OCI-LY1 (cell line): Measurements from ENCODE around the gene CAMTA1.

Experiments
- H2AFZ ChIP-seq: fragments of 200-600 bp; sonication (generic), shearing (Covaris generic); 2 replicates; pipeline ENCODE4 v1.6.0; 2014; ENCODE audit warnings: antibody characterized with exemption, mild to moderate bottlenecking, low read length
- H3F3A ChIP-seq: fragments of 200-600 bp; sonication (generic), shearing (Covaris generic); 2 replicates; pipeline ENCODE4 v1.6.0; 2014; ENCODE audit warnings: mild to moderate bottlenecking, antibody characterized with exemption, low read length, moderate library complexity; ENCODE audit not compliant: insufficient read depth
- H3K27ac ChIP-seq: fragments of 200-600 bp; sonication (generic); 2 replicates; pipeline ENCODE4 v1.5.1; 2014; ENCODE audit warnings: low read length, mixed run types, mild to moderate bottlenecking, low read depth; ENCODE audit not compliant: poor library complexity, severe bottlenecking
- H3K27me3 ChIP-seq: fragments of 200-600 bp; sonication (generic); 2 replicates; pipeline ENCODE4 v1.6.0; 2014; ENCODE audit warnings: antibody characterized with exemption, mild to moderate bottlenecking, low read length, moderate library complexity; ENCODE audit not compliant: insufficient read depth
- H3K36me3 ChIP-seq: fragments of 200-600 bp; sonication (generic); 2 replicates; pipeline ENCODE4 v1.6.1; 2014; ENCODE audit warnings: mild to moderate bottlenecking, antibody characterized with exemption, low read length, moderate library complexity, mixed read lengths; ENCODE audit not compliant: insufficient read depth
- H3K4me1 ChIP-seq: fragments of 200-600 bp; sonication (generic); 2 replicates; pipeline ENCODE4 v1.5.1; 2014; ENCODE audit warnings: mild to moderate bottlenecking, low read length, moderate library complexity; ENCODE audit not compliant: insufficient read depth, severe bottlenecking
- H3K4me2 ChIP-seq: fragments of 200-600 bp; sonication (generic), shearing (Covaris generic); 2 replicates; pipeline ENCODE4 v1.6.1; 2014; ENCODE audit warnings: low read length
- H3K4me3 ChIP-seq: fragments of 200-600 bp; sonication (generic); 2 replicates; pipeline ENCODE4 v1.5.1; 2014; ENCODE audit warnings: low read length, low read depth, mild to moderate bottlenecking, mixed read lengths; ENCODE audit not compliant: poor library complexity, severe bottlenecking
- H3K79me2 ChIP-seq: fragments of 200-600 bp; shearing (Covaris generic); 2 replicates; pipeline ENCODE4 v1.6.1; 2016; ENCODE audit warnings: mixed run types, low read length, mixed read lengths; ENCODE audit not compliant: insufficient read depth
- H3K9ac ChIP-seq: fragments of 200-600 bp; sonication (generic), shearing (Covaris generic); 2 replicates; pipeline ENCODE4 v1.6.1; 2014; ENCODE audit warnings: mild to moderate bottlenecking, low read length, mixed read lengths
- H3K9me2 ChIP-seq: fragments of 200-600 bp; sonication (generic), shearing (Covaris generic); 2 replicates; pipeline ENCODE4 v1.6.1; 2014; ENCODE audit warnings: low read depth, mild to moderate bottlenecking, low read length, mixed read lengths
- H3K9me3 ChIP-seq: fragments of 200-600 bp; shearing (Covaris generic); 2 replicates; pipeline ENCODE4 v1.6.1; 2014; ENCODE audit warnings: low read length, mixed read lengths
- H4K20me1 ChIP-seq: fragments of 200-600 bp; sonication (generic), shearing (Covaris generic); 2 replicates; pipeline ENCODE4 v1.6.0; 2016; ENCODE audit warnings: mild to moderate bottlenecking, low read length; ENCODE audit not compliant: insufficient read depth
- EZH2 ChIP-seq: fragments of 200-600 bp; sonication (generic), shearing (Covaris generic); IDR thresholded peaks from 2 replicates; pipeline ENCODE4 v1.8.0; 2017; ENCODE audit warnings: borderline replicate concordance, mixed run types, mild to moderate bottlenecking, antibody characterized with exemption, low read length, moderate library complexity, mixed read lengths
- TF ChIP-seq, protein P1 (sequence below): fragments of 200-600 bp; sonication (generic), shearing (Covaris generic); IDR thresholded peaks from 2 replicates; pipeline ENCODE4 v1.5.1; 2017; ENCODE audit warnings: mild to moderate bottlenecking, antibody characterized with exemption, low read length, moderate library complexity, mixed read lengths

CAMTA1 gene

GRCh38 chr1:7677111-7677510, 891.9 kb downstream of the CAMTA1 start:
- Histone ChIP-seq H3K9me2 (no peaks in the 10 kb centered on the region), H3K9ac (no peak overlapping the region), H3K36me3 (no peaks in the 10 kb centered on the region), H3K4me2 (no peak overlapping the region), H3K9me3 (no peaks in the 10 kb centered on the region), H3K4me3 (no peak overlapping the region), H2AFZ (no peak overlapping the region), H3K27me3 (no peaks in the 10 kb centered on the region), H3K27ac (no peak overlapping the region), H3F3A (no peaks in the 10 kb centered on the region), H3K4me1 (no peaks in the 10 kb centered on the region), H3K79me2 (no peaks in the 10 kb centered on the region), H4K20me1 (no peaks in the 10 kb centered on the region)
- no peak for TF ChIP-seq EZH2
- TF ChIP-seq, protein P1, sequence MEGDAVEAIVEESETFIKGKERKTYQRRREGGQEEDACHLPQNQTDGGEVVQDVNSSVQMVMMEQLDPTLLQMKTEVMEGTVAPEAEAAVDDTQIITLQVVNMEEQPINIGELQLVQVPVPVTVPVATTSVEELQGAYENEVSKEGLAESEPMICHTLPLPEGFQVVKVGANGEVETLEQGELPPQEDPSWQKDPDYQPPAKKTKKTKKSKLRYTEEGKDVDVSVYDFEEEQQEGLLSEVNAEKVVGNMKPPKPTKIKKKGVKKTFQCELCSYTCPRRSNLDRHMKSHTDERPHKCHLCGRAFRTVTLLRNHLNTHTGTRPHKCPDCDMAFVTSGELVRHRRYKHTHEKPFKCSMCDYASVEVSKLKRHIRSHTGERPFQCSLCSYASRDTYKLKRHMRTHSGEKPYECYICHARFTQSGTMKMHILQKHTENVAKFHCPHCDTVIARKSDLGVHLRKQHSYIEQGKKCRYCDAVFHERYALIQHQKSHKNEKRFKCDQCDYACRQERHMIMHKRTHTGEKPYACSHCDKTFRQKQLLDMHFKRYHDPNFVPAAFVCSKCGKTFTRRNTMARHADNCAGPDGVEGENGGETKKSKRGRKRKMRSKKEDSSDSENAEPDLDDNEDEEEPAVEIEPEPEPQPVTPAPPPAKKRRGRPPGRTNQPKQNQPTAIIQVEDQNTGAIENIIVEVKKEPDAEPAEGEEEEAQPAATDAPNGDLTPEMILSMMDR: no peak

DNA sequence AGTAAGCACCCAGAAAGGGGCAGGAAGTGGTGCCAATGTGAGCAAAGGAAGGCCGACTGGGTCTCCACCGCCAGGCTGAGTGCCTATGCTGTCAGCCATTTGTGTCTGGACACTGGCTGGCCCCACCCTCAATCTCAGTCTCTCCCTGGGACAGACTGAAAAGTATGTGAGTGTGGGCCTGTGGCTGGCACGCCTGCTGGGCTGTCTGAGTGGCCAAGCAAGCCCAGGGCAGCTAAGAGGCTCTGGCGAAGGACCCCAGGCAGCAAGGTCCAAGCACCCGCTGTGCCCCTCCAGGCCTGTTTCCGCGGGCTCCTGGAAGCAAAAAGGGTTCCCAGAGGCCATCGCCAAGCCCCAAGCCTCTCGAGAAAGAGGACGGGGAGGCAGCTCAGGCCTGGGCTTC, 892.6 kb downstream of the CAMTA1 start:
- H3K4me3 ChIP-seq: no peak overlapping the region
- H3K4me2 ChIP-seq: no peak overlapping the region
- no peak overlapping the region for H3K27ac ChIP-seq
- H3K9me3 ChIP-seq: no peaks in the 10 kb centered on the region
- H3K27me3 ChIP-seq: no peaks in the 10 kb centered on the region
- no peaks in the 10 kb centered on the region for H3K79me2 ChIP-seq
- H2AFZ ChIP-seq: no peak overlapping the region
- no peaks in the 10 kb centered on the region for H3K9me2 ChIP-seq
- no peaks in the 10 kb centered on the region for H4K20me1 ChIP-seq
- H3F3A ChIP-seq: no peaks in the 10 kb centered on the region
- H3K36me3 ChIP-seq: no peaks in the 10 kb centered on the region
- H3K9ac ChIP-seq: no peak overlapping the region
- TF ChIP-seq, protein P1: no peak
- no peak for TF ChIP-seq EZH2
- no peaks in the 10 kb centered on the region for H3K4me1 ChIP-seq

GRCh38 chr1:7678491-7679158, 893.4 kb downstream of the CAMTA1 start:
- no peaks in the 10 kb centered on the region for H3K4me1 ChIP-seq
- no peak overlapping the region for H3K4me2 ChIP-seq
- no peaks in the 10 kb centered on the region for H3K9me3 ChIP-seq
- H4K20me1 ChIP-seq: no peaks in the 10 kb centered on the region
- TF ChIP-seq, protein P1: no peak
- TF ChIP-seq EZH2: no peak
- no peak overlapping the region for H2AFZ ChIP-seq
- no peaks in the 10 kb centered on the region for H3K9me2 ChIP-seq
- no peaks in the 10 kb centered on the region for H3F3A ChIP-seq
- no peaks in the 10 kb centered on the region; the same call in 1 of the 2 replicates for H3K27me3 ChIP-seq
- H3K27ac ChIP-seq: no peak overlapping the region
- H3K36me3 ChIP-seq: no peaks in the 10 kb centered on the region
- H3K4me3 ChIP-seq: no peak overlapping the region
- H3K79me2 ChIP-seq: no peaks in the 10 kb centered on the region
- no peak overlapping the region for H3K9ac ChIP-seq
